ENCODE measurements around the gene PSPH.

PSPH gene

GRCh38 chr7:56003749-56004148 lies 47.5 kb downstream of the PSPH start:
- DNase-seq (ENCODE audit: low read depth): no peak

GRCh38 chr7:55996856-55997500 lies 54.3 kb downstream of the PSPH start:
- no peak for DNase-seq (ENCODE audit: low read depth)

DNA sequence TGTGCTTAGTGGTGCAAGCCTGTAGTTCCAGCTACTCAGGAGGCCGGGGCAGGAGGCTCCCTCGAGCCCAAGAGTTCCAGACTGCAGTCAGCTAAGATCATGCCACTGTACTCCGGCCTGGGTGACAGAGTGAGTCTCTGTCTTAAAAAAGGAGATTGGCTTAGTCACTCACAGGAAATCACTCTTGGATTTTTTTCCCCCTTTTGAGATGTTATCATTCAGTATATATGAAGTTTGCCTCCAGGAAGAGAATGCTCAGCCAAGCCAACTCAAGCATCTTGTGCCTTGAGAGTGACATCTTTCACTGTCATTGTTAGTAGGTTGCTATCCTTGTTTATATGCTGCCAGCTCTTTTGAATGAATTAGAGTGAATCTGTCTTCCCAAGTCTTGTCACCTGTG lies 58.9 kb downstream of the PSPH start:
- DNase-seq (ENCODE audit: low read depth): no peak

- DNase-seq (ENCODE audit: low read depth): no peak
Observed at GRCh38 chr7:55983537-55983936, 67.7 kb downstream of the PSPH start.

DNA sequence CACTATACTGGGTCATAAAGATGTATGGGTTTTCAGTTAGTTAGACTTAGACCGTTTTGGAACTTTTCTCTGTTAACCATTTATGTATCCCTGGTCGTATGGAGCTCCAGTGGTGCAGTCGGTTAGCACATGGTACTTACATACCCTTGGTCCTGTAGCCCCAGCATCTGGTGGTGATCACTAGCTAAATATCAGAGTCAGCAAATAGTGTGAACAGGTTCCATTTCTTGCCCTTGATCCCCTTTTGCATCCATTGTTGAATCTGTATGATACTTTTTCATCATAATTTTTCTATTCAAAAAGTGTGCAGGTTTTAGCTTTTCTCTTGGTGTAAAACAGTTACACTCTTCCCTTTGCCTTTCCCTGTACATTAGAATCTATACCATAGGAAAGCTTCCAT lies 71.0 kb downstream of the PSPH start:
- no peak for DNase-seq (ENCODE audit: low read depth)

DNA sequence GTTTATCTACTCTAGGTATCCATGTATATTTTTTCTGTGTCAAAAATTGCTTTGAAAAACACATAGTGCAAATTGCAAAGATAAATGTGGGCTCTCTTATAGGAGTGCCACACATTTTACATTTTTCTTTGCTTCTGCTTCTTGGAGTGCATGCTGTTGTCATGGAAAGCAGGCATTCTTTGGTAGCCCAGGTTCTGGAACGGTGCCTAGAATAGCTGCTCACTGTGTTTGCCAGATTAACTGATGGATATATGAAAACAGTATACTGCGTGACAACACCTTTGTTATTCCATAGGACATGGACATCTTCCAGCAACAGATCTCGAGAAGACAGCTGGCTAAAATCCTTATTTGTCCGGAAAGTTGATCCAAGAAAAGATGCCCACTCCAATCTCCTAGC lies 73.4 kb downstream of the PSPH start:
- no peak for DNase-seq (ENCODE audit: low read depth)

DNA sequence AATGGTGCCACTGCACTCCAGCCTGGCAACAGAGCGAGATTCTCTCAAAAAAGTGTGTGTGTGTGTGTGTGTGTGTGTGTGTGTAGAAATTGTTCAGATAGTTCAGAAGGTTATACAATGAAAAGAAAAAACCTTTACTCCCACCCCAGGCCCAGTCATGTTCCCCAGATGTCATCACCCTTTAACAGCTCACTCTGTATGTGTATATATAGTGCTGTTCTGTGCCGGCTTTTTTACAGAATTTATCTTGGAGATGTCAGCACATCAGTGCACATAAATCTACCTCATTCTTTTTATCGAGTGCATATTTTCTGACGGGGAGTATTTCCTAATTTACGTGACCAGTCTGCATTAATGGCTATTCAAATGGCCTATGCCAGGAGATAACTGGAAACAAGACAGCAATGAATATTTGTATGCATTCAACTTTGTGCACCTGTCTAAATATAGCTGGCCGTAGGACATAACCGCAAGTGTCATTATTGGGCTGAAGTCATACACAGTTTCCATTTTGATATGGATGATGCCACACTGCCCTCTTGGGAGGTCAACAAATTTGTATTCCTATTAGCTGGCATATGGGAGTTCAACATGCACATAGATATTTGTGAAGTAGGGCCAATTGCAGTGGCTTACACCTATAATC lies 75.1 kb downstream of the PSPH start:
- no peak for DNase-seq (ENCODE audit: low read depth)

- DNase-seq (ENCODE audit: low read depth): no peak
Observed at GRCh38 chr7:55973747-55974250, 77.4 kb downstream of the PSPH start.

DNA sequence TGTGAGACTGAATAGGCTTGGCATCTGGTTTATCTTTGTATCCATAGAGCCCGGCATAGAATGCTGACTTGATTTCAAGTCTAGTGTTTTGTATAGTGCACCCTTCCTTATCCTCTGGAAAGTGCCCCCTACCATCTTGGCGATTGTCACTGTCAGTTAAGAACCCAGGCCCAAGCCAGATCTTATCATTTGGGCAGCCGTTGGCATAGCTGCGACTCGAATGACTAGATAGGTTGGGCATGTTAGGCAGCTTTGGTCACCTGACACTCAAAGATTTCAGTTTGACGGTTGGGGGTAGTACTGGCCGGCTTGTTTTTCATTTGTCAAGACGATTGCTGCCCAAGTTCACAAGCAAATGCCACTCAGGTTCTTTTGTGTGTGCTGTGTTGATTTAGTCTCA lies 80.3 kb downstream of the PSPH start:
- DNase-seq (ENCODE audit: low read depth): no peak

DNA sequence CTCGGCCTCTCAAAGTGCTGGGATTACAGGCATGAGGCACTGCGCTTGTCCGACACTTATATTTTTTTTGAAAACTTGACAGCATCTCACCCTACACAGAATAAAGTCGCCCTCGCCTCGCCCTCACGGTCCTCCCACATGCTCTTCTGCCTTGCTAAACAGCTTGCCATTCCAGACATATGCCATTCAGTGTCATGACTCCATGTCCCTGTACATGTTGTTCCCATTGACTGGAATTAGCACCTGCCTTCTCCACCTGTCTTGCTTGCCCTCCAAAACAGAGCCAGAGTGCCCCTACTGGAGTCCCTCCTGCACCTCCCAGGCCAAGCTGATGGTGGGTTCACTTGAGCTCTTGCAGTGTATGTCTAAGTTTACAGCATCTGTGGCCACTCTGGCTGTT lies 80.7 kb downstream of the PSPH start:
- no peak for DNase-seq (ENCODE audit: low read depth)

DNA sequence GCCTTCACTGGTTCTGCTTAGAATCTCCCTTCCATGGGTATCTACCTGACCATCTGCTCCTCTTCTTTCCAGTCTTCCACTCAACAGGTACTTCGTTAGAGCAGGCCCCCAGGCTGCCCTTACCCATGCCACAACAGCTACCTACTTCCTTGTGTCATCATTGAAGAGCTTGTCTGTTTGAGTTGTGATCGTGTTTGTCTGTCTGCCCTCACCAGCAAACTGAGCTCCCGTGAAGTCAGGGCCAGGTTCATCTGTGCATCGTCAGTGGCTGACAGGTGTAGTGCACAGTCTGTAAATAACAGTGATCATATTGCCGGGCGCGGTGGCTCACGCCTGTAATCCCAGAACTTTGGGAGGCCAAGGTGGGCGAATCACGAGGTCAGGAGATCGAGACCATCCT lies 81.9 kb downstream of the PSPH start:
- DNase-seq (ENCODE audit: low read depth): no peak

DNA sequence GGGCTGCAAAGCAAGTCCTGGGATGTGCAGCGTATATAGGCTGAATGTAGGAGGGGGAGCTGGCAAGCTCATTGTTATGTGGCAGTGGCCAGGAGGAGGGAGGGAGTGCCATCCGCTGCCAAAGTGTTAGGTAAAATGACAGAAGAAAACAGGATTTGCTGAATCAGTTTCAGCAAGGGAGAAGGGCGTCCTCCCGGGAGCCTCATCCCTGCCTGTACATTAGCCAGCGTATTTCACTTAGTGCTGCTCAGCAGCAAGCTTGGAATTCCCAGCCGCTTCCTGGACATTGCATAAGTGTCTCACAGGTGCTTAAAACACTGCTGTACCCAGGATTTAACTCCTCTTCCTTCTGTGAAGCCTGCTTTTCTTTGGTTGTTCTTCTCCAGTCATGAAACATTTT lies 84.4 kb downstream of the PSPH start:
- DNase-seq (ENCODE audit: low read depth): no peak

GRCh38 chr7:55965805-55966421 lies 85.3 kb downstream of the PSPH start:
- no peak for DNase-seq (ENCODE audit: low read depth)

- DNase-seq (ENCODE audit: low read depth): no peak
Observed at GRCh38 chr7:55965100-55965470, 86.2 kb downstream of the PSPH start.

GRCh38 chr7:55964261-55965099 lies 86.8 kb downstream of the PSPH start, which contains the start of gene NIPSNAP2:
Gene NIPSNAP2, plus strand, starts transcription at chr7:55964585. Its CDS starts 25 bp downstream, at chr7:55964610.
- DNase-seq (ENCODE audit: low read depth): peak; percentile 54

- DNase-seq (ENCODE audit: low read depth): no peak
Observed at GRCh38 chr7:55963584-55964168, 87.6 kb downstream of the PSPH start.

DNA sequence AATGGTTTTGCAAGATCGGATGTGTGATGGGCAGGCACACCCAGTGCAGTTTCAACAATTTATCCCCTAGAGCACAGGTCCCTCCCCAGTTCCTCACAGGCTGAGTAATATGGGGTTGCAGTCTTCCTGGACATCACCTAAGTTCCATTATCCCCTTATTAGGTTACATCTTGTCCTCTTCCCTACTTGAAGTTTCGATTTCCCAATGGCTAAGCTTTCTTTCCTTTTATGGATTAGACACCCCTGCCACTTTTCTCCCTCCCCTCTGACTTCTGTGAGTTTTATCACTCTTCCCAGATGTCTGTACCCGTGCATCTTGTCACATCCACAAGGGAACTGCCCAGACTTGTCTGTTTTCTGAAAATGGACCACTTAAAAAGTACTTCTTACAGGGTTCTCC lies 89.2 kb downstream of the PSPH start:
- no peak for DNase-seq (ENCODE audit: low read depth)
